Mesenchymal stem cell (in vitro differentiated cells and primary cell): ENCODE data around the gene SLC36A2.

Experiments used
- DNase-seq: peaks from one replicate; pipeline ENCODE4 v3.0.0-alpha.2; 2013
- H2AFZ ChIP-seq: one replicate; pipeline ENCODE4 v1.6.1; 2013; ENCODE audit warnings: low read depth, mild to moderate bottlenecking, control low read depth, inconsistent platforms, low read length, moderate library complexity
- H2AK5ac ChIP-seq: 2 replicates; pipeline ENCODE4 v1.6.1; 2013; ENCODE audit warnings: low read length, moderate library complexity, mild to moderate bottlenecking, inconsistent platforms; ENCODE audit not compliant: severe bottlenecking
- H2BK120ac ChIP-seq: one replicate; pipeline ENCODE4 v1.6.1; 2013; ENCODE audit warnings: low read depth, mild to moderate bottlenecking, inconsistent platforms, low read length, moderate library complexity
- H2BK12ac ChIP-seq, 2 experiments: one replicate each; pipeline ENCODE4 v1.6.1; 2013; ENCODE audit warnings: inconsistent platforms in 2 of 2, low read length in 2 of 2, mild to moderate bottlenecking in 2 of 2, moderate library complexity in 2 of 2, control low read depth in 1 of 2
- H2BK15ac ChIP-seq: one replicate; pipeline ENCODE4 v1.6.1; 2013; ENCODE audit warnings: mild to moderate bottlenecking, low read depth, inconsistent platforms; ENCODE audit not compliant: poor library complexity, severe bottlenecking
- H2BK5ac ChIP-seq: 2 replicates; pipeline ENCODE4 v1.6.1; 2013; ENCODE audit warnings: low read depth, mild to moderate bottlenecking, low read length, control low read depth, inconsistent platforms; ENCODE audit not compliant: poor library complexity, severe bottlenecking
- H3K14ac ChIP-seq, 2 experiments: one replicate each; pipeline ENCODE4 v1.6.1; 2013; ENCODE audit warnings: inconsistent platforms in 2 of 2, low read length in 2 of 2, control low read depth in 1 of 2, mild to moderate bottlenecking in 1 of 2, moderate library complexity in 1 of 2
- H3K18ac ChIP-seq, 2 experiments: one replicate each; pipeline ENCODE4 v1.6.1; 2013; ENCODE audit warnings: inconsistent platforms in 2 of 2, low read length in 2 of 2, control low read depth in 1 of 2, low read depth in 1 of 2, mild to moderate bottlenecking in 1 of 2
- H3K23ac ChIP-seq, 2 experiments: one replicate each; pipeline ENCODE4 v1.6.1; 2013; ENCODE audit warnings: inconsistent platforms in 2 of 2, low read length in 2 of 2, mild to moderate bottlenecking in 2 of 2, moderate library complexity in 2 of 2, control low read depth in 1 of 2
- H3K27ac ChIP-seq: 2 replicates; pipeline ENCODE4 v1.5.1; 2013; ENCODE audit warnings: mild to moderate bottlenecking, moderate library complexity, low read length, control low read depth, inconsistent platforms; ENCODE audit not compliant: poor library complexity, severe bottlenecking
- H3K27me3 ChIP-seq, 2 experiments: 2 replicates each; pipeline versions ENCODE4 v1.6.1 to v1.7.0; 2013; ENCODE audit warnings: low read length in 2 of 2, mild to moderate bottlenecking in 2 of 2, moderate library complexity in 2 of 2, control low read depth in 1 of 2, inconsistent platforms in 1 of 2; ENCODE audit not compliant: control insufficient read depth in 1 of 2, insufficient read depth in 1 of 2
- H3K36me3 ChIP-seq, 2 experiments: 2 replicates each; pipeline versions ENCODE4 v1.6.1 to v1.7.0; 2013; ENCODE audit warnings: low read length in 2 of 2, control low read depth in 1 of 2, inconsistent platforms in 1 of 2, low read depth in 1 of 2, mild to moderate bottlenecking in 1 of 2; ENCODE audit not compliant: insufficient read depth in 2 of 2, control insufficient read depth in 1 of 2
- H3K4ac ChIP-seq, 2 experiments: one replicate each; pipeline ENCODE4 v1.6.1; 2013; ENCODE audit warnings: inconsistent platforms in 2 of 2, low read length in 2 of 2, mild to moderate bottlenecking in 2 of 2, moderate library complexity in 2 of 2, control low read depth in 1 of 2, low read depth in 1 of 2
- H3K4me1 ChIP-seq: 2 replicates; pipeline ENCODE4 v1.6.1; 2013; ENCODE audit warnings: low read depth, low read length, control low read depth; ENCODE audit not compliant: control insufficient read depth, insufficient read depth
- H3K4me2 ChIP-seq: 2 replicates; pipeline ENCODE4 v1.6.1; 2013; ENCODE audit warnings: low read length, mild to moderate bottlenecking, inconsistent platforms; ENCODE audit not compliant: poor library complexity, severe bottlenecking
- H3K4me3 ChIP-seq, 2 experiments: 2 replicates each; pipeline versions ENCODE4 v1.5.1 to v1.7.0; 2013; ENCODE audit warnings: low read length in 2 of 2, mild to moderate bottlenecking in 2 of 2, control low read depth in 1 of 2, low read depth in 1 of 2; ENCODE audit not compliant: insufficient read depth in 1 of 2
- H3K79me1 ChIP-seq: replicated peaks from 2 replicates; pipeline ENCODE4 v1.6.1; 2013; ENCODE audit warnings: mild to moderate bottlenecking, control low read depth, low read length, inconsistent platforms; ENCODE audit not compliant: poor library complexity, severe bottlenecking
- H3K9ac ChIP-seq: 2 replicates; pipeline ENCODE4 v1.7.0; 2013; ENCODE audit warnings: mild to moderate bottlenecking, low read length, moderate library complexity
- H3K9me3 ChIP-seq: 2 replicates; pipeline ENCODE4 v1.7.0; 2013; ENCODE audit warnings: mild to moderate bottlenecking, low read length; ENCODE audit not compliant: control insufficient read depth
- H4K8ac ChIP-seq: one replicate; pipeline ENCODE4 v1.6.1; 2013; ENCODE audit warnings: inconsistent platforms, mild to moderate bottlenecking, low read length, moderate library complexity
- H4K91ac ChIP-seq: one replicate; pipeline ENCODE4 v1.6.1; 2013; ENCODE audit warnings: mild to moderate bottlenecking, low read length, inconsistent platforms
- WGBS: methylation state at CpG from one replicate; pipeline ENCODE4 v1.1.7; 2013; ENCODE audit warnings: mixed read lengths; 5-methylcytosine and 5-hydroxymethylcytosine counted together

Gene SLC36A2

DNA sequence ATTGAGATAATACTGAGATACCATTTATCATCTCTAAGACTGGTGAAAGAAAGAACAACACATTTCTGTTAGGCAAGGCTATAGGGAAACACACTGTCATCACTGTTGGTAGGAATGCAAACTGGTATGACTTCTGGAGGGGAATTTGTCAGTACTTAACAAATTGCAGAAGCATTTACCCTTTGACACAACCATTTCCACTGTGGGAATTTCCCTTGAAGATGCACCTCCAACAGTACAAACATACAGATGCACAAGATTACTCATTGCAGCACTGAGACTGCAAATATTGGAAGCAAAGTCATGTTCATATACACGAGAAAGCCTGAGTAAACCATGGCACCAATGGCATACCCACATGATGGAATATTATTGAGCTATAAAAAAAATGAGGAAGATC is 76.8 kb downstream of the SLC36A2 start:
- Histone ChIP-seq H2BK15ac (no peak overlapping the region), H4K8ac (no peak overlapping the region), H4K91ac (no peak overlapping the region), H3K23ac (no peak overlapping the region), H3K4me1 (no peaks in the 10 kb centered on the region), H2AFZ (no peak overlapping the region), H3K18ac (no peak overlapping the region), H3K14ac (no peak overlapping the region), H3K79me1 (no peaks in the 10 kb centered on the region), H3K27ac (no peak overlapping the region), H3K27me3 (peaks cover 0 to 3% of the 10 kb centered on the region in 2 experiments), H2BK12ac (no peak overlapping the region), H2AK5ac (no peak overlapping the region), H3K36me3 (peaks cover 7 to 51% of the 10 kb centered on the region in 2 experiments), H3K9me3 (no peaks in the 10 kb centered on the region), H2BK120ac (no peak overlapping the region), H2BK5ac (no peak overlapping the region), H3K9ac (no peak overlapping the region), H3K4me3 (no peak overlapping the region), H3K4ac (no peak overlapping the region), H3K4me2 (no peak overlapping the region)
- DNase-seq = peak; percentile 88
- WGBS = 17% methylated on average over 1 of the region's 1 CpG

DNA sequence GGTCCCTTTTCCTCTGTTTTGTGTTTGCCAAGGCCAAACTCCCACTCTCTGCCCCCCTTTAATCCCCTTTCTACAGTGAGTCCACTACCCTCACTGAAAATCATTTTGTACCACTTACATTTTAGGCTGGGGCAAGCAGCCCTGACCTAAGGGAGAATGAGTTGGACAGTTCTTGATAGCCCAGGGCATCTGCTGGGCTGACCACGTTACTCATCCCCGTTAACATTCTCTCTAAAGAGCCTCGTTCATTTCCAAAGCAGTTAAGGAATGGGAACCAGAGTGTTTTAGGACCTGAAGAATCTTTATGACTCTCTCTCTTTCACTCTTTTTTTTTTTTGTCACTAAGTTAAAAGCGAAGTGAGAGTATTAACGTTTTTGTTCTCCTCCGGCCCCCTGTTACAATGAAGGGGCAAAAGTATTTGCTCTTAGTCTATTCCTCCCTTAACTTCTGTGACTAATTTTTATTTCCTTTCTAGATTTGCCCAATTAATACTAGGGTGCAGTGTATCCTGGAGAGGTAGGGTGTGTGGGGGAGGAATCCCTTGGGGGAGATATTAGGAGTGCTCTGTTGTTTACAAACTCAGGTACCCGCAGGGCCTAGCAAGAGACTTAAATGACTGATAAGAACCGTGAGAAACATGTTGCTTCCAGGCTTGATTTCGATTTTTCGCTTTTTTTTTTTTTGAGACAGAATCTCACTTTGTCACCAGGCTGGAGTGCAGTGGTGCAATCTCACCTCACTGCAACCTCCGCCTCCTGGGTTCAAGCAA is 79.7 kb downstream of the SLC36A2 start:
- Histone ChIP-seq H3K18ac (no peak overlapping the region), H3K23ac (peak overlapping the region in 1 of 2 experiments; percentile 79), H3K27ac (no peak overlapping the region), H3K9me3 (no peaks in the 10 kb centered on the region), H3K27me3 (no peaks in the 10 kb centered on the region), H2AK5ac (no peak overlapping the region), H3K79me1 (no peaks in the 10 kb centered on the region), H2AFZ (no peak overlapping the region), H2BK120ac (no peak overlapping the region), H3K9ac (no peak overlapping the region), H3K4me2 (no peak overlapping the region), H2BK15ac (no peak overlapping the region), H3K36me3 (peaks cover 10 to 55% of the 10 kb centered on the region in 2 experiments), H3K4me3 (no peak overlapping the region), H2BK5ac (no peak overlapping the region), H3K14ac (no peak overlapping the region), H3K4ac (no peak overlapping the region), H4K91ac (no peak overlapping the region), H4K8ac (no peak overlapping the region), H3K4me1 (no peaks in the 10 kb centered on the region), H2BK12ac (no peak overlapping the region)
- no peak for DNase-seq
- WGBS = 78% methylated on average over 4 of the region's 11 CpGs
